ENCODE data around the gene AP4B1. TPM values are rescaled to one million over a fixed set of nuclear protein-coding genes. Genes with fewer than 3 reads are reported as not detected.

The AP4B1 gene
- total and polyA plus RNA-seq, 3 donors from 2014 or later = 23.4 to 49.6 (median 28.2) TPM

- intact Hi-C loops (cut with DNase I; ENCODE audit: low total_unique reads) = no loop called here
- DNase-seq = no peak
- H3K27me3 ChIP-seq = no peaks in the 10 kb centered on the region
- H3K9me3 ChIP-seq = no peaks in the 10 kb centered on the region
- no peaks in the 10 kb centered on the region for H3K36me3 ChIP-seq (ENCODE audit: low read depth, missing control alignments)
- 94 to 95% methylated on average over 8 of the region's 8 CpGs for WGBS, 2 donors
- TF ChIP-seq POLR2A (IDR thresholded peaks at IDR 0.05) (no peak), CTCF (IDR thresholded peaks at IDR 0.05) (no peak)
- H3K4me1 ChIP-seq = no peaks in the 10 kb centered on the region
- no peak overlapping the region for H3K27ac ChIP-seq
- H3K4me3 ChIP-seq = no peak overlapping the region
These were observed 8.6 kb downstream of the AP4B1 start for GRCh38 chr1:113895961-113896360.

- WGBS, 2 donors = 93% methylated on average over 6 of the region's 6 CpGs
- Histone ChIP-seq H3K27me3 (no peaks in the 10 kb centered on the region), H3K4me3 (no peak overlapping the region), H3K27ac (no peak overlapping the region), H3K4me1 (no peaks in the 10 kb centered on the region), H3K36me3 (ENCODE audit: low read depth, missing control alignments) (no peaks in the 10 kb centered on the region), H3K9me3 (no peaks in the 10 kb centered on the region)
- DNase-seq = no peak
- intact Hi-C loops (cut with DNase I; ENCODE audit: low total_unique reads) = no loop called here
- TF ChIP-seq CTCF (IDR thresholded peaks at IDR 0.05) (no peak), POLR2A (IDR thresholded peaks at IDR 0.05) (no peak)
These were observed 9.5 kb downstream of the AP4B1 start for GRCh38 chr1:113895098-113895497.

- H3K4me1 ChIP-seq = no peaks in the 10 kb centered on the region
- TF ChIP-seq CTCF (IDR thresholded peaks at IDR 0.05) = no peak
- TF ChIP-seq POLR2A (IDR thresholded peaks at IDR 0.05) = no peak
- no peaks in the 10 kb centered on the region for H3K36me3 ChIP-seq (ENCODE audit: low read depth, missing control alignments)
- DNase-seq = no peak
- H3K27me3 ChIP-seq = no peaks in the 10 kb centered on the region
- 98% methylated on average over 3 of the region's 3 CpGs for WGBS, 2 donors
- intact Hi-C loops (cut with DNase I; ENCODE audit: low total_unique reads) = no loop called here
- H3K27ac ChIP-seq = no peak overlapping the region
- no peak overlapping the region for H3K4me3 ChIP-seq
- H3K9me3 ChIP-seq = no peaks in the 10 kb centered on the region
These were observed 11.3 kb downstream of the AP4B1 start for GRCh38 chr1:113893267-113893666.

GRCh38 chr1:113891631-113892220 is 12.9 kb downstream of the AP4B1 start:
- Histone ChIP-seq H3K9me3 (no peaks in the 10 kb centered on the region), H3K27ac (no peak overlapping the region), H3K4me3 (no peak overlapping the region), H3K36me3 (ENCODE audit: low read depth, missing control alignments) (no peaks in the 10 kb centered on the region), H3K27me3 (no peaks in the 10 kb centered on the region), H3K4me1 (no peaks in the 10 kb centered on the region)
- WGBS, 2 donors = 90 to 94% methylated on average over 11 of the region's 11 CpGs
- no peak for TF ChIP-seq CTCF (IDR thresholded peaks at IDR 0.05)
- no peak for TF ChIP-seq POLR2A (IDR thresholded peaks at IDR 0.05)
- no peak for DNase-seq
- intact Hi-C loops (cut with DNase I; ENCODE audit: low total_unique reads) = no loop called here

- H3K27ac ChIP-seq = no peak overlapping the region
- H3K4me3 ChIP-seq = no peak overlapping the region
- no peaks in the 10 kb centered on the region for H3K27me3 ChIP-seq
- H3K36me3 ChIP-seq (ENCODE audit: low read depth, missing control alignments) = no peaks in the 10 kb centered on the region
- WGBS, 2 donors = 50 to 70% methylated on average over 2 of the region's 2 CpGs
- intact Hi-C loops (cut with DNase I; ENCODE audit: low total_unique reads) = no loop called here
- no peaks in the 10 kb centered on the region for H3K4me1 ChIP-seq
- no peaks in the 10 kb centered on the region for H3K9me3 ChIP-seq
- DNase-seq = no peak
- no peak for TF ChIP-seq POLR2A (IDR thresholded peaks at IDR 0.05)
- no peak for TF ChIP-seq CTCF (IDR thresholded peaks at IDR 0.05)
These were observed 13.8 kb downstream of the AP4B1 start for GRCh38 chr1:113890816-113891215.
